NT2/D1 (cell line): ENCODE measurements around the gene NFIA.

Experiments
- SUZ12 ChIP-seq: IDR thresholded peaks from 2 replicates; pipeline ENCODE4 v1.6.1; 2011; ENCODE audit not compliant: insufficient read length, insufficient read depth; ENCODE audit errors: extremely low read depth
- ZNF274 ChIP-seq: IDR thresholded peaks from 2 replicates; pipeline ENCODE4 v1.6.1; 2011; ENCODE audit warnings: mild to moderate bottlenecking, low read depth, low read length

- TF ChIP-seq SUZ12 = no peak
- no peak for TF ChIP-seq ZNF274
Measured at GRCh38 chr1:61208172-61208571, 125.8 kb downstream of the NFIA start.
